GM12873 (cell line): ENCODE results near the gene XRCC4.

ENCODE experiments used
- CTCF ChIP-seq: IDR thresholded peaks from 2 replicates; pipeline ENCODE4 v1.5.1; 2012; ENCODE audit warnings: low read depth, mild to moderate bottlenecking, moderate library complexity, low read length, control low read depth; ENCODE audit not compliant: insufficient read depth; ENCODE audit errors: missing control alignments

Gene XRCC4

DNA sequence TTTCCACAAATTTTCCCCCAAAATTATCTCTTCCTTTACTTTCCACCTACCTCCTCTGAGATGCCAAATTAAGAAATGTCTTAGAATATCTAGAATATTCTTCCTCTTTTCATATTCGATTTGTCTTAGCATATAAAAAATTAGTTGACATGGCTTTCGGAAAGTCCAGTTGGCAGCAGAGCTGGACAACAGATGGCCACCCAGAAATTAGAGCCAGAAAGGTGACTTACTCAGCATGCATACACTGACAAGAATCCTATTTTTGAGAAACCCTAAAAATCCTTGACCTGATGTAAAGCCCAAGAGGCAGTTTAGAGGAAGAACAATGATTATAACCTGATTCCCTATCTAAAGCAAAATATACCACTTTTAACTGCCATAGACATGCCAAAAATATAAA lies 22.2 kb upstream of the XRCC4 start:
- no peak for TF ChIP-seq CTCF

DNA sequence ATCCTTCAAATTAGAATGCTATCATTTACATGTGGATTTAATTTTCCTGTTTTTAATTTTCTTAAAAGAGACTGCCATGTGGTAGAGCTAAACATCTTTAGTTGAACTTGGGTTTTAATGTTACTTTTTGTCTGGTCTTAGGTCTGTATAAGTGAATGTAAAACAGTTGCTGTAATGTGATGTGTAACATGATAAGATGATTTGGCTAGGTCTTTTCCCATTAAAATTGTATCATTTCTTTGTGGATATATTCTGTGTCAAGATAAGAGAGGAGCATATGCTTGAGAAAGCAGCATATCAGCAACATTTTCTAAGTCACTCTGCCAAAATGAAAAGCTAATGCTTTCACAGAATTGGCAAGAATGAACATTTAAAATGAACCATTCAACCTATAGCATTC lies 18.6 kb upstream of the XRCC4 start:
- TF ChIP-seq CTCF: no peak

- no peak for TF ChIP-seq CTCF
These were observed 18.0 kb upstream of the XRCC4 start for GRCh38 chr5:83059341-83059740.

- TF ChIP-seq CTCF: no peak
These were observed 10.7 kb upstream of the XRCC4 start for GRCh38 chr5:83066548-83067110.

- TF ChIP-seq CTCF: no peak
These were observed 8.1 kb upstream of the XRCC4 start for GRCh38 chr5:83069096-83069799.

DNA sequence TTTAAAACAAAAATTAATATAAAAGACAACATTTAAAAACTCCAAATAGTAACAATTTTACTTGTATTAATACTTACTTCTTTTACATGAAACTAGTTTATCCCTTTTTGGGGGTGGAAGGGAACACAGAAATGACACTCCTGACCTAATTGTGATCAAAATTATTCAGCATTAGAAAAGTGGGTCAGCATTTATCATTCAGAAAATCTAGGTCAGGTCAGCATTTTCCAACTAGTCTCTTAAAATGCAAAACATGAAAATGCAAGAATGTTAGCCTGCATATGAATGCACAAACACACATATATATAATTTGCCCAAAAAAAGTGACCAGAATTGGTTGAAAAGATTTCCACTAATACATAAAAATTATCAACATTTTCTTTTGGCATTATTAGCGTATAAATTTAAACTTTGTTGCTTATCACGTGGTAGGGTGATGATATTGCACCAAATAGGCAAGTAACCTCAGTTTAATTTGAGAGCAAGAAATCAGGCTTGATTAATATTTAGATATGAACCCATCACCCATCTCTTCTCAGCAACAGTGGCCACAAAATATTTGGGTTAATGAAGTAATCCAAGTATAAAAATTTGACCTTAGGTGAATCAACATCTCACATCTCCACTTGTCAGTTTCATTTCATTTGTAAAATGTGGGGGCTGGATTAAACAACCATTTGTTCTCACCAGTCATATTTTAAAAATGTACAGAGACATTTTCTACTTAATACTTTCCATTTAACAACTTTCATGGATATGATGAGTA lies 5.9 kb upstream of the XRCC4 start:
- TF ChIP-seq CTCF: no peak

- TF ChIP-seq CTCF: no peak
These were observed 4.4 kb upstream of the XRCC4 start for GRCh38 chr5:83072966-83073365.
